Heart right ventricle (tissue), 16 donors: Measurements from ENCODE around the gene ADM2. TPM values are rescaled to one million over a fixed set of nuclear protein-coding genes. Genes with fewer than 3 reads are reported as not detected.

Experiments
- ATAC-seq, 8 donors: fragments of 200-7000 bp; cut with Tn5 transposase; one replicate each; pipeline ENCODE4 v1.9.1; 2020; ENCODE audit warnings: mild to moderate bottlenecking in 8 of 8, moderate library complexity in 8 of 8, moderate number of reproducible peaks in 1 of 8
- DNase-seq, 2 donors: peaks; one replicate each; pipeline ENCODE4 v3.0.0-alpha.2; 2020
- H3K27ac ChIP-seq, 10 donors: fragments of 200-600 bp; sonication (generic) in 2 of 10; one replicate each; pipeline versions ENCODE4 v1.5.0 to v1.8.0; 2020 to 2022; ENCODE audit warnings: mild to moderate bottlenecking in 3 of 10
- H3K27me3 ChIP-seq, 7 donors: fragments of 200-600 bp; one replicate each; pipeline ENCODE4 v1.8.0; 2021 to 2022; ENCODE audit warnings: mild to moderate bottlenecking in 2 of 7
- H3K36me3 ChIP-seq, 9 donors: fragments of 200-600 bp; sonication (generic) in 1 of 9; one replicate each; pipeline versions ENCODE4 v1.5.0 to v1.8.0; 2020 to 2022; ENCODE audit warnings: mild to moderate bottlenecking in 2 of 9
- H3K4me1 ChIP-seq, 9 donors: fragments of 200-600 bp; sonication (generic) in 1 of 9; one replicate each; pipeline versions ENCODE4 v1.5.0 to v1.8.0; 2020 to 2022; ENCODE audit warnings: mild to moderate bottlenecking in 4 of 9
- H3K4me3 ChIP-seq, 10 donors: fragments of 200-600 bp; sonication (generic) in 2 of 10; one replicate each; pipeline versions ENCODE4 v1.5.0 to v1.8.0; 2020 to 2022; ENCODE audit warnings: mild to moderate bottlenecking in 7 of 10, moderate library complexity in 2 of 10
- H3K9me3 ChIP-seq, 11 donors: fragments of 200-600 bp in 10 of 11; sonication (generic) in 2 of 11; one replicate each; pipeline versions ENCODE4 v1.5.0 to v1.8.0; 2013 to 2022; ENCODE audit warnings: mild to moderate bottlenecking in 2 of 11, control low read depth in 1 of 11, moderate library complexity in 1 of 11
- WGBS, 2 donors: extraction: QIAGEN DNeasy Blood & Tissue Kit; methylation state at CpG; one replicate each; pipeline ENCODE4 v1.1.7; 2013; ENCODE audit warnings: inconsistent platforms in 1 of 2; 5-methylcytosine and 5-hydroxymethylcytosine counted together
- intact Hi-C, 10 donors: fragments of 100-400 bp; cut with DNase I; formaldehyde crosslinking; loops; one replicate each; pipeline versions ENCODE4 v1.11.1 to v1.14.2; 2022
- polyA plus RNA-seq, 2 donors: library from polyadenylated mRNA; stranded (reverse); fragments of 200-250 nt; gene quantifications; one replicate each; pipeline ENCODE4 v1.2.3, GENCODE V29; 2013
- total RNA-seq, 10 donors: library from RNA; stranded (reverse); fragmentation: NEBNext Ultra II Directional in 3 of 10; extraction: Animal tissue kit (Norgen Biotek cat#: 25700) in 3 of 10; gene quantifications; one replicate each; pipeline versions ENCODE4 v1.2.1 to v1.2.4, GENCODE V29; 2021 to 2023
- TF ChIP-seq, protein P1 (sequence below), 9 donors: fragments of 200-600 bp; sonication (generic) in 2 of 9; IDR thresholded peaks; one replicate each; pipeline versions ENCODE4 v1.5.0 to v1.8.0; 2021 to 2022; ENCODE audit warnings: antibody characterized with exemption in 9 of 9, mild to moderate bottlenecking in 5 of 9, moderate library complexity in 1 of 9
- donor health status: Arrhythmogenic right ventricular cardiomyopathy.
- donor health status: ischemic (EF 13 %, LVEDD 7.1; RV severe dilation, severe dysfunction).
- donor health status: healthy with polysubstance abuse.
- donor health status: DM: no; HTN: yes; CAD: no.
- donor health status: DM: no; HTN: no; CAD: no.
- donor health status: ischemic (EF 25% LVEDD 6.9; RV normal size, moderate dysfunction).
- donor health status: ischemic (EF 25% LVEDD 5.7; RV mildly dilated, moderate dysfunction).
- donor health status: healthy.
- donor health status: DM: yes; HTN: yes; CAD: no.
- donor health status: Ischemic cardiomyopathy.
- donor health status: ischemic (EF 35%, LVEDD 5.7; RV mildly dilated, moderate dysfunction).
- donor health status: nonischemic (EF 11% LVEDD 7.7; RV severe dilation, severe dysfunction).
- donor health status: DM: yes; HTN: yes; CAD: no.
- donor health status: PGD.
- donor health status: ischemic (EF 29% LVEDD 5.4; RV normal size, mild dysfunction).
- donor health status: nonischemic (EF 23%, LVEDD 6.1; RV moderate dilation, normal function).

Gene ADM2
- total and polyA plus RNA-seq, 12 donors: 0.07 to 0.53 (median 0.15) TPM; not detected in 7

DNA sequence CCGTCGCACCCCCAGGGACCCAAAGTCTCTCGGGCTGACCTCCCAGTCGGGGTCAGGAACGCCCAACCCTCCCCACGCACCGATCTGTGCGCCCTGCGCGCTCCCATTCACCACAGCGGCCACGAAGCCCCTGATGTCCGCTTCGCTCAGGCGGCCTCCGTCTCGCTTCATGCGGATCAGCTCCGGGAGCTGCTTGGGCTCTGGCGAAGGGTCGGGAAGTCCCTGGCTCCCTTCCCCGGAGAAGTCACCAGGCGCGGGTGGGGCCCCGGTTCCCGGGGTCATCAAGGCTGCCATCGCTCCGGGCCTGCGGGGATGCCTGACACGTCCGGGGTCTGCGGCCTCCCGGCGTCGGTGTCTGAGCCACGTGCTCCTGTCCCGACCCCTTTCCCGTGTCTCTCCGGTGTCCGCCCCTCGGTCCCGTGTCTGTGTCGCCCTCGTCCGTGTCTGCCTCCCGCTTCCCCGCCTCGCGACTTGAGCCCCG lies 48.1 kb downstream of the ADM2 start:
- 9 to 11% methylated on average over 49 to 50 of the region's 50 CpGs for WGBS, 2 donors
- Histone ChIP-seq H3K27ac (peak overlapping the region; percentile 84 to 99 (median 95)), H3K4me1 (peaks cover 9 to 76% (median 58%) of the 10 kb centered on the region in 9 donors), H3K36me3 (peaks cover 0 to 20% (median 0%) of the 10 kb centered on the region in 9 donors), H3K9me3 (no peaks in the 10 kb centered on the region), H3K27me3 (peaks cover 3 to 45% (median 21%) of the 10 kb centered on the region in 7 donors), H3K4me3 (peak overlapping the region in 9 of 10 donors; percentile 40 to 86 (median 72))
- TF ChIP-seq, protein P1, sequence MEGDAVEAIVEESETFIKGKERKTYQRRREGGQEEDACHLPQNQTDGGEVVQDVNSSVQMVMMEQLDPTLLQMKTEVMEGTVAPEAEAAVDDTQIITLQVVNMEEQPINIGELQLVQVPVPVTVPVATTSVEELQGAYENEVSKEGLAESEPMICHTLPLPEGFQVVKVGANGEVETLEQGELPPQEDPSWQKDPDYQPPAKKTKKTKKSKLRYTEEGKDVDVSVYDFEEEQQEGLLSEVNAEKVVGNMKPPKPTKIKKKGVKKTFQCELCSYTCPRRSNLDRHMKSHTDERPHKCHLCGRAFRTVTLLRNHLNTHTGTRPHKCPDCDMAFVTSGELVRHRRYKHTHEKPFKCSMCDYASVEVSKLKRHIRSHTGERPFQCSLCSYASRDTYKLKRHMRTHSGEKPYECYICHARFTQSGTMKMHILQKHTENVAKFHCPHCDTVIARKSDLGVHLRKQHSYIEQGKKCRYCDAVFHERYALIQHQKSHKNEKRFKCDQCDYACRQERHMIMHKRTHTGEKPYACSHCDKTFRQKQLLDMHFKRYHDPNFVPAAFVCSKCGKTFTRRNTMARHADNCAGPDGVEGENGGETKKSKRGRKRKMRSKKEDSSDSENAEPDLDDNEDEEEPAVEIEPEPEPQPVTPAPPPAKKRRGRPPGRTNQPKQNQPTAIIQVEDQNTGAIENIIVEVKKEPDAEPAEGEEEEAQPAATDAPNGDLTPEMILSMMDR (IDR thresholded peaks at IDR 0.05): no peak
- ATAC-seq (no peak), DNase-seq (no peak)
- intact Hi-C loops: loop anchor here in 2 of 10 donors (5.0 to 10.0 kb wide), 3 partner anchors 33 to 285 kb away; partner anchors contain the start of genes SYCE3 (in 1 of the 2) and TUBGCP6 (in 1 of the 2)

DNA sequence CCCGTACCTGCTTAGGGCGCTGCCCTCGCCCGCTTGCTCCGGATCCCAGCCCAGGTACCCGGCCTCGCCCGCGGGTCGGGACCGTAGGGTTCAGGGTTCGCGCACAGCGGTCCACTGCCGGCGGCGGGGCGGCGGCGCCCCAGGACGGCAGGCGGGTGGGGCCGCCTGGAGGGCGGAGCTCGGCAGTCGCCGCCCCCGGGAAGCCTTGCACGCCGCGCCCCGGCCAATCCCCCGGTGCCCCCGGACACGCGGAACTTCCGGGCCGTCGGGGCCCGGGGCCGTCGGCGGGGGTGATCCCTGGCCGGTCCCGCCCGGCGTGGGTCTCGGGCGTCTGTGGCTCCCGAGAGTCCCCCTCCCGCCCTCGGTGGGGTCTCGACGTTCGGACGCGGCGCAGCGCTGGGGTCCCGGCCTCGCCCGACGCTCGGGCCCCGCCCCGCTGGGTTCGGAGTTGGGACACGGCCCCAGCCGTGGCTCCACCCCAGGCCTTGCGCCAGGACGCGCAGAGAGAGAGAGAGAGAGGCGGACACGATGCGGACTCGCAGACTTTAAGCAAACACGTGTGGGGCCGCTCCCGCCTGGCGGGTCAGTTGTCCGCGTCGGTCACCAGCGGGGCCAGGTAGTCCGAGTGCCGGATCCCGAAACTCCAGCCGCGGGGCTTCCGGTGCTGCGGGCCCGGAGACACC lies 48.7 kb downstream of the ADM2 start, which contains the start of gene TYMP:
TSS of gene TYMP (minus strand) at position 116 of the 683 bp plus-strand sequence. CDS start 303 bp downstream, outside the sequence.
- WGBS, 2 donors: 1% methylated on average over 84 to 92 of the region's 92 CpGs
- TF ChIP-seq, protein P1 (IDR thresholded peaks at IDR 0.05): no peak
- Histone ChIP-seq H3K9me3 (no peaks in the 10 kb centered on the region), H3K36me3 (peaks cover 0 to 18% (median 0%) of the 10 kb centered on the region in 9 donors), H3K27ac (peak within 1 kb of the TSS; percentile 84 to 99 (median 95)), H3K4me1 (peaks cover 9 to 70% (median 52%) of the 10 kb centered on the region in 9 donors), H3K27me3 (peaks cover 3 to 49% (median 25%) of the 10 kb centered on the region in 7 donors), H3K4me3 (peak within 1 kb of the TSS; percentile 40 to 86 (median 71))
- intact Hi-C loops: loop anchor here in 4 of 10 donors (5.0 to 10.0 kb wide), 3 partner anchors 32 to 285 kb away; partner anchors contain the start of genes SYCE3 (in 1 of the 4) and TUBGCP6 (in 1 of the 4)
- peak; percentile 23 to 44 (median 34) for ATAC-seq
- peak; percentile 83 to 88 for DNase-seq

DNA sequence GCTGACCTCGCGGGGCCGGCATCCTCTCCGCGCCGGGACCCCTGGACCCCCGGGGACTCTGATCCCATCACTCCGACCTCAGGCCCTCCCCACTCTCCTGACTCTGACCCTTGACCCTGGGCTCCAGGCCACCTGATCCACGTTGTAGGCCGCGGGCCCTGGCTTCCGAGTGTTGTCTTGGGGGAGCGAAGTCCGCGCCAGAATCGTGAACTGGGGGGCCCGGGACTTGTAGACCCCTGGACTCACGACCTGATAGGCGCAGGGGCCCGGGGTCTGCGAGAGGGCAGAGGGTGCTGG lies 49.2 kb downstream of the ADM2 start:
- TF ChIP-seq, protein P1 (IDR thresholded peaks at IDR 0.05): no peak
- Histone ChIP-seq H3K4me1 (peaks cover 9 to 68% (median 50%) of the 10 kb centered on the region in 9 donors), H3K27me3 (peaks cover 3 to 53% (median 25%) of the 10 kb centered on the region in 7 donors), H3K36me3 (peaks cover 0 to 18% (median 0%) of the 10 kb centered on the region in 9 donors), H3K9me3 (no peaks in the 10 kb centered on the region), H3K4me3 (peak overlapping the region; percentile 40 to 86 (median 71)), H3K27ac (peak overlapping the region; percentile 84 to 99 (median 95))
- intact Hi-C loops: loop anchor here in 2 of 10 donors (5.0 kb wide), 1 partner anchor 92 kb away; no protein-coding TSS in a partner anchor
- ATAC-seq: no peak
- DNase-seq: peak in 1 of 2 donors; percentile 50
- WGBS, 2 donors: 2 to 4% methylated on average over 21 of the region's 21 CpGs

DNA sequence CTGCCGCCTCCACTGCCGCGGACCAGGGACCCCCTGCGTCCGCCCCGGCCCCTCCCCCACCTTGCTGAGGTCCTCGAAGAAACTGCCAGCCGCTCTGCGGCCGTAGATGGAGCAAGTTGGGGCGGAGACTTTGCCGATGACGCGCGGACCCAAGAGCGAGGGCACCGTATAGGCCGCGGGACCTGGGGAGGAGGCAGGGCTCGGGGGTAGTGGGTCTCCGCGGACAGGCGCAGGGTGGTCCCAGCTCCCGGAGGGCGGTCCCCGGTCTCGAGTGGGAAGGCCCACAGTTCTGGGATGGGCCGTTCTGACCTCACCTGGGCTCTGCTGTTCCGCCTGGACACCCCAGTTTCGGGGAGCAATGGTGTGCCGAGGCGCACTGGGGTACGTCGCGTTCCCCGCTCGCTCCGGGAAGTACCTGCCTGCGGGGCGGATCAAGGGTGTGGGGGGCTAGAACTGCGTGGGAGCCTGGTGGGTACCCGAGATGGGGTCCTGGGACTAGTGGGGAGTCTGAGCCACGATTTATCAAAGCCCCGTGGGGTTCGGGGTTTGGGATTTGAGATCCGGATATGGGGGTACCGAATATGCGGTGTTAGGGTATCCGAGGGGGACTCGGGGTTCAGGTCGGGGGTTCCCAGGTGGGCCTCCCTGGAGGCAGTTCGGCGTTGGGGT lies 49.7 kb downstream of the ADM2 start:
- peak overlapping the region; percentile 84 to 99 (median 95) for H3K27ac ChIP-seq
- 4 to 5% methylated on average over 47 to 53 of the region's 53 CpGs for WGBS, 2 donors
- intact Hi-C loops: loop anchor here in 2 of 10 donors (5.0 kb wide), 1 partner anchor 91 kb away; no protein-coding TSS in a partner anchor

More for the DNA sequence above, 49.7 kb downstream of the ADM2 start:
- DNase-seq (peak; percentile 86 to 89), ATAC-seq (peak; percentile 42 to 58 (median 54))
- peaks cover 0 to 18% (median 0%) of the 10 kb centered on the region in 9 donors for H3K36me3 ChIP-seq
- TF ChIP-seq, protein P1 (IDR thresholded peaks at IDR 0.05): no peak
- peaks cover 3 to 54% (median 25%) of the 10 kb centered on the region in 7 donors for H3K27me3 ChIP-seq
- H3K9me3 ChIP-seq: no peaks in the 10 kb centered on the region
- H3K4me3 ChIP-seq: peak overlapping the region; percentile 40 to 86 (median 71)
- peaks cover 9 to 68% (median 50%) of the 10 kb centered on the region in 9 donors for H3K4me1 ChIP-seq
